ENCODE measurements around the gene AHRR. TPM values are rescaled to one million over a fixed set of nuclear protein-coding genes. Genes with fewer than 3 reads are reported as not detected.

AHRR gene
- polyA plus RNA-seq, 2 of the 4 experiments (the other 2 are of a cell fraction): 1.2 to 1.7 TPM

DNA sequence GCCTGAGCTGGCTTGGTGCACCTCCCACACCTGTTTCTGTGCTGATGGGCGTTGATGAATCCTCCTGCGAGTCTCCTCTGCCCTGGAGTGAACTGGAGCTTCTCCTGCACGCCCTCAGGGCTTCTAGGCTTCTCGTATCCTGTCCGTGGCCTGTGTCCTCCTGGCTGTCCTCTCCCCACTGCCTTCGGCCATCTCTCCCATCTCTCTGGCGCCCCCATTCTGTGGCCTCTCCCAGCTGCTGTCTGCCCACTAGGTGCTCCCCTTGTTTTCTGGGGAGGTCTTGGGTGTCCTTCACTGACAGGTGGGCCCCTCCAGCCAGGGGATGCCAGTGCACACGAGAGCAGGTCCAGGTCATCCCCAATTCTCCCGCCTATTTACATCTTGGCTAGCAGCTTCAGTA, 28.8 kb downstream of the AHRR start:
- DNase-seq (ENCODE audit: low read depth in 1 of 2, low spot score in 1 of 2) (peak in 1 of 2 experiments; percentile 18), ATAC-seq (peak in 1 of 2 experiments; percentile 56; a peak in 2 of 6 replicates), FAIRE-seq (no peak)
- no peak overlapping the region for H3K4me3 ChIP-seq
- H3K4me2 ChIP-seq: no peak overlapping the region
- no peaks in the 10 kb centered on the region for H3K9me3 ChIP-seq
- ChIA-PET POLR2A (no interaction called here), CTCF (interaction anchor here (1.4 to 2.8 kb wide), 3 partner anchors 13 to 43 kb away, joined by 3 to 18 read pairs (median 3); no protein-coding TSS in a partner anchor)
- no peaks in the 10 kb centered on the region for H3K4me1 ChIP-seq
- 78% methylated on average over 9 of the region's 9 CpGs for WGBS (ENCODE audit: missing lambda C conversion rate)
- H3K27ac ChIP-seq: no peak overlapping the region
- no peak for TF ChIP-seq HOXA7 (CRISPR knock-in tag; IDR thresholded peaks at IDR 0.05)
- TF ChIP-seq, protein P1, sequence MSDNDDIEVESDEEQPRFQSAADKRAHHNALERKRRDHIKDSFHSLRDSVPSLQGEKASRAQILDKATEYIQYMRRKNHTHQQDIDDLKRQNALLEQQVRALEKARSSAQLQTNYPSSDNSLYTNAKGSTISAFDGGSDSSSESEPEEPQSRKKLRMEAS (IDR thresholded peaks at IDR 0.05): no peak
- TF ChIP-seq POLR2AphosphoS2 (conservative IDR thresholded peaks at IDR 0.05; ENCODE audit: low read length): no peak
- TF ChIP-seq PHF8 (IDR thresholded peaks at IDR 0.05; ENCODE audit: borderline replicate concordance, low read depth): no peak
- no peak for TF ChIP-seq ZNF302 (CRISPR knock-in tag; IDR thresholded peaks at IDR 0.05)
- TF ChIP-seq, protein P2, sequence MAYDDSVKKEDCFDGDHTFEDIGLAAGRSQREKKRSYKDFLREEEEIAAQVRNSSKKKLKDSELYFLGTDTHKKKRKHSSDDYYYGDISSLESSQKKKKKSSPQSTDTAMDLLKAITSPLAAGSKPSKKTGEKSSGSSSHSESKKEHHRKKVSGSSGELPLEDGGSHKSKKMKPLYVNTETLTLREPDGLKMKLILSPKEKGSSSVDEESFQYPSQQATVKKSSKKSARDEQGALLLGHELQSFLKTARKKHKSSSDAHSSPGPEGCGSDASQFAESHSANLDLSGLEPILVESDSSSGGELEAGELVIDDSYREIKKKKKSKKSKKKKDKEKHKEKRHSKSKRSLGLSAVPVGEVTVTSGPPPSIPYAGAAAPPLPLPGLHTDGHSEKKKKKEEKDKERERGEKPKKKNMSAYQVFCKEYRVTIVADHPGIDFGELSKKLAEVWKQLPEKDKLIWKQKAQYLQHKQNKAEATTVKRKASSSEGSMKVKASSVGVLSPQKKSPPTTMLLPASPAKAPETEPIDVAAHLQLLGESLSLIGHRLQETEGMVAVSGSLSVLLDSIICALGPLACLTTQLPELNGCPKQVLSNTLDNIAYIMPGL (CRISPR knock-in tag; IDR thresholded peaks at IDR 0.05; ENCODE audit: borderline replicate concordance): no peak
- TF ChIP-seq, protein P3, sequence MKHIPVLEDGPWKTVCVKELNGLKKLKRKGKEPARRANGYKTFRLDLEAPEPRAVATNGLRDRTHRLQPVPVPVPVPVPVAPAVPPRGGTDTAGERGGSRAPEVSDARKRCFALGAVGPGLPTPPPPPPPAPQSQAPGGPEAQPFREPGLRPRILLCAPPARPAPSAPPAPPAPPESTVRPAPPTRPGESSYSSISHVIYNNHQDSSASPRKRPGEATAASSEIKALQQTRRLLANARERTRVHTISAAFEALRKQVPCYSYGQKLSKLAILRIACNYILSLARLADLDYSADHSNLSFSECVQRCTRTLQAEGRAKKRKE (CRISPR knock-in tag; IDR thresholded peaks at IDR 0.05; ENCODE audit: low read depth): no peak
- no peak for TF ChIP-seq HOXB13 (CRISPR knock-in tag; IDR thresholded peaks at IDR 0.05; ENCODE audit: low read depth)
- no peak for TF ChIP-seq RAD21 (conservative IDR thresholded peaks at IDR 0.05 in 1 of 2, IDR thresholded peaks at IDR 0.05 in 1 of 2)

DNA sequence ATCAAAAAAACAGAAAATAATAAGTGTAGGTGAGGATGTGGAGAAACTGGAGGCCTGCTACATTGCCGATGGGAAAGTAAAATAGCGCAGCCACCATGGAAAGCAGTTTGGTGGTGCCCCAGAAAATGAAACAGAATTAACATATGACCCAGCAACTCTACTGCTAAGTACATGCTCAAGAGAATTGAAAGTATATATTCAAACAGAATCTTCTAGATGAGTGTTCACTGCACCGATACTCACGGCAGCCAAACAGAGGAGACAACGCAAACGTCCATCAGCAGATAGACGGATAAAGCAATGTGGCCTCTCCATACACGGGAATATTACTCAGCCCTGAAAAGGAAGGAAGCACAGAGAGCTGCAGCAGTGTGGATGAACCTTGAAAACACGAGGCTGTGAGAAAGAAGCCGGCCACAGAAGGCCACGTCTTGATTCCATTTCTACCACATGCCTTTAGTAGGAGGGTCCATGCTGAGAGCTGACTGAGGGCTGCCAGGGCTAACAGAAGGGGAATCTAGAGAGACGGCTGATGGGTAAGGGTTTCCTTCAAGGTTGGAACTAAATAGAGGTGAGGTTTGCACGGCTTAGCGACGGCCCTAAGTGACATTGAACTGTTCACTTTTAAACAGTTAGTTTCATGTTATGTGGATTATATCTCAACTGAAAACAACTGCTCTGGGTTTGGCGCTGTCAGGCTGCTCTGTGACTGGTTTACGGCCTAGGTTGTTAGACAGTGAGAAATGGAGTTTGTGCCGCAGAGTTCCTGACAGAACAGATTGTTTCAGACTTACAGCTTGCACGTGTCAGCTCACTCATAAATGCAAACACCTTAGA, 29.8 kb downstream of the AHRR start:
- no peak for TF ChIP-seq NPAS2 (CRISPR knock-in tag; IDR thresholded peaks at IDR 0.05; ENCODE audit: borderline replicate concordance)
- Histone ChIP-seq H3K9me3 (no peaks in the 10 kb centered on the region), H3K4me2 (no peak overlapping the region), H3K27ac (no peak overlapping the region), H3K4me1 (no peaks in the 10 kb centered on the region), H3K4me3 (no peak overlapping the region)
- FAIRE-seq: no peak
- ChIA-PET POLR2A (no interaction called here), CTCF (interaction anchor here (1.4 to 2.8 kb wide), 3 partner anchors 14 to 42 kb away, joined by 3 to 18 read pairs (median 3); no protein-coding TSS in a partner anchor)
- no peak for ATAC-seq
- DNase-seq (ENCODE audit: low read depth in 1 of 2, low spot score in 1 of 2): no peak
- WGBS (ENCODE audit: missing lambda C conversion rate): 87% methylated on average over 19 of the region's 19 CpGs

DNA sequence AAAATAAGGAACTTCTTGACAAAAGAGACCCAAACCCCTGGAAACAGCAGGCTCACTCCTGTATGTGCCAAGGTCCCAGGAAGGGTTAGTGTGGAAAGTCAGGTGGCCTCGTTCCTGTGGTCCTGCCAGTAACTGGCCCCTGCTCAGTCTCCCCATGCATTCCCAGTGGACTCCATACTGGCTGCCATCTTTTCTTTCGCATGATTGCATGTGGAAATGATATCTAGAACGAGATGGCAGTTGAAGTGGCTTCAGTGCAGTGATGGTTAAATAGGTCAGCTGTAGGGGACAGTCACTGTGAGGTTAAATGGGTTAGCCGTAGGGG, 30.4 kb downstream of the AHRR start:
- no peaks in the 10 kb centered on the region for H3K9me3 ChIP-seq
- TF ChIP-seq JUNB (IDR thresholded peaks at IDR 0.05) (no peak), GATA3 (IDR thresholded peaks at IDR 0.05; ENCODE audit: borderline replicate concordance) (no peak), POLR2AphosphoS2 (conservative IDR thresholded peaks at IDR 0.05; ENCODE audit: low read length) (no peak)
- TF ChIP-seq, protein P4, sequence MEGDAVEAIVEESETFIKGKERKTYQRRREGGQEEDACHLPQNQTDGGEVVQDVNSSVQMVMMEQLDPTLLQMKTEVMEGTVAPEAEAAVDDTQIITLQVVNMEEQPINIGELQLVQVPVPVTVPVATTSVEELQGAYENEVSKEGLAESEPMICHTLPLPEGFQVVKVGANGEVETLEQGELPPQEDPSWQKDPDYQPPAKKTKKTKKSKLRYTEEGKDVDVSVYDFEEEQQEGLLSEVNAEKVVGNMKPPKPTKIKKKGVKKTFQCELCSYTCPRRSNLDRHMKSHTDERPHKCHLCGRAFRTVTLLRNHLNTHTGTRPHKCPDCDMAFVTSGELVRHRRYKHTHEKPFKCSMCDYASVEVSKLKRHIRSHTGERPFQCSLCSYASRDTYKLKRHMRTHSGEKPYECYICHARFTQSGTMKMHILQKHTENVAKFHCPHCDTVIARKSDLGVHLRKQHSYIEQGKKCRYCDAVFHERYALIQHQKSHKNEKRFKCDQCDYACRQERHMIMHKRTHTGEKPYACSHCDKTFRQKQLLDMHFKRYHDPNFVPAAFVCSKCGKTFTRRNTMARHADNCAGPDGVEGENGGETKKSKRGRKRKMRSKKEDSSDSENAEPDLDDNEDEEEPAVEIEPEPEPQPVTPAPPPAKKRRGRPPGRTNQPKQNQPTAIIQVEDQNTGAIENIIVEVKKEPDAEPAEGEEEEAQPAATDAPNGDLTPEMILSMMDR (IDR thresholded peaks at IDR 0.05): no peak
- no peak for ATAC-seq
- CTCF ChIA-PET: interaction anchor here (1.3 to 1.4 kb wide), 3 partner anchors 14 to 79 kb away, joined by 3 to 4 read pairs (median 3); no protein-coding TSS in a partner anchor
- POLR2A ChIA-PET: no interaction called here
- no peak for FAIRE-seq
- H3K27ac ChIP-seq: no peak overlapping the region
- DNase-seq (ENCODE audit: low read depth in 1 of 2, low spot score in 1 of 2): no peak
- no peak overlapping the region for H3K4me2 ChIP-seq
- WGBS (ENCODE audit: missing lambda C conversion rate): 88% methylated on average over 4 of the region's 4 CpGs
- H3K4me3 ChIP-seq: no peak overlapping the region
- H3K4me1 ChIP-seq: no peaks in the 10 kb centered on the region
